Upper lobe of left lung (tissue), 6 donors: ENCODE data around the gene PRKD1. TPM values are rescaled to one million over a fixed set of nuclear protein-coding genes. Genes with fewer than 3 reads are reported as not detected.

Experiments
- ATAC-seq, 2 donors: fragments of 200-7000 bp; cut with Tn5 transposase; one replicate each; pipeline ENCODE4 v1.9.1; 2022; ENCODE audit warnings: mild to moderate bottlenecking in 2 of 2, moderate library complexity in 2 of 2; ENCODE audit not compliant: low FRiP score in 2 of 2
- DNase-seq, 2 donors: peaks; one replicate each; pipeline ENCODE4 v3.0.0-alpha.2; 2019 to 2020
- H3K27ac ChIP-seq, 4 donors: fragments of 200-600 bp; sonication (generic); one replicate each; pipeline ENCODE4 v1.5.1; 2016 to 2019
- H3K27me3 ChIP-seq, 4 donors: fragments of 200-600 bp; sonication (generic); one replicate each; pipeline ENCODE4 v1.5.1; 2017 to 2019
- H3K36me3 ChIP-seq, 4 donors: fragments of 200-600 bp; sonication (generic); one replicate each; pipeline ENCODE4 v1.5.1; 2016 to 2019
- H3K4me1 ChIP-seq, 4 donors: fragments of 200-600 bp; sonication (generic); one replicate each; pipeline ENCODE4 v1.5.1; 2018 to 2019
- H3K4me3 ChIP-seq, 4 donors: fragments of 200-600 bp; sonication (generic); one replicate each; pipeline ENCODE4 v1.5.1; 2017 to 2019; ENCODE audit warnings: mild to moderate bottlenecking in 2 of 4, moderate library complexity in 1 of 4
- H3K9me3 ChIP-seq, 4 donors: fragments of 200-600 bp; sonication (generic); one replicate each; pipeline ENCODE4 v1.5.1; 2018 to 2019
- CTCF ChIP-seq, 6 experiments: fragments of 450-650 bp in 4 of 6; fragments of 200-600 bp in 2 of 6; sonication (generic) in 2 of 6; IDR thresholded peaks; one replicate each; pipeline ENCODE4 v1.5.1; 2016 to 2019; ENCODE audit warnings: antibody characterized with exemption in 6 of 6
- EP300 ChIP-seq, 4 donors: sonication (generic); formaldehyde crosslinking; IDR thresholded peaks; one replicate each; pipeline ENCODE4 v1.5.1; 2017; ENCODE audit warnings: antibody characterized with exemption in 4 of 4, control low read depth in 2 of 4
- POLR2A ChIP-seq, 4 donors: fragments of 450-650 bp; IDR thresholded peaks; one replicate each; pipeline ENCODE4 v1.5.1; 2016 to 2017; ENCODE audit warnings: antibody characterized with exemption in 4 of 4, mild to moderate bottlenecking in 2 of 4
- POLR2AphosphoS5 ChIP-seq, 2 donors: sonication (generic); formaldehyde crosslinking; IDR thresholded peaks; one replicate each; pipeline ENCODE4 v1.5.1; 2017; ENCODE audit warnings: antibody characterized with exemption in 2 of 2
- WGBS, 2 donors: methylation state at CpG; one replicate each; pipeline ENCODE4 v1.1.5; 2017 to 2018; 5-methylcytosine and 5-hydroxymethylcytosine counted together
- total RNA-seq, 6 donors: library from RNA; depleted of rRNA in 4 of 6; stranded (reverse); fragments of >200 nt in 4 of 6; gene quantifications; one replicate each; pipeline versions ENCODE4 v1.1.0 to v1.2.1, GENCODE V29; 2016 to 2021
- donor health status: DM: no; HTN: no; CAD: no; lungs with moderate emphysema.
- donor health status: DM: no; HTN: yes; CAD: no; lungs with severe emphysema.

Gene PRKD1
- total RNA-seq, 6 donors from 2014 or later: 12.2 to 32.5 (median 15.2) TPM

DNA sequence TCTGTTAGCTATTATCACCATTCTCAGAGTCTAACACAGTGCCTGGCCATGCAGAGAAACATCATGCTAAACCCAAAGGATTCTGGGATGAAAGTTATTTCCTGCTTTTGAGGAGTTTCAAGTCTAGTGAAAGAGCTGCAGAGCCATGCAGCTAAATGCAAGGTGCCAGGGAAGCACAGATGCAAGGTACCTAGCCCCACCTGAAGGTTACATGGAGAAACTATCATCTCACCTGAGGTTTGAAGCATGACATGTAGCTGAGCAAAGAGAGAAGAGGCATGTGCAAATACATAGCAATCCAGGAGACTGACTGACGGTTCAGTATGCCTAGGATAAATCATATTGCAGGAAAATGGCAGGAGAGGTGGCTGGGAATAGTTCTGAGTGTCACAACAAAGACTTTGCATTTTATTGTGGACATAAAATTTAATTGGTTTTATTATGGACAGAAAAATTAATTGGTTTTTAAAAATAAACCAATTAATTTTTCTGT lies 170.4 kb downstream of the PRKD1 start:
- WGBS, 2 donors: 73 to 87% methylated on average over 1 of the region's 1 CpG
- Histone ChIP-seq H3K4me1 (no peaks in the 10 kb centered on the region), H3K4me3 (no peak overlapping the region), H3K27me3 (no peaks in the 10 kb centered on the region), H3K9me3 (no peaks in the 10 kb centered on the region), H3K27ac (no peak overlapping the region), H3K36me3 (no peaks in the 10 kb centered on the region)
- DNase-seq (no peak), ATAC-seq (no peak)
- no peak for TF ChIP-seq POLR2AphosphoS5 (IDR thresholded peaks at IDR 0.05)
- no peak for TF ChIP-seq EP300 (IDR thresholded peaks at IDR 0.05)
- no peak for TF ChIP-seq CTCF (IDR thresholded peaks at IDR 0.05)
- TF ChIP-seq POLR2A (IDR thresholded peaks at IDR 0.05): no peak

- DNase-seq: no peak
- Histone ChIP-seq H3K27me3 (no peaks in the 10 kb centered on the region), H3K27ac (no peak overlapping the region), H3K4me1 (no peaks in the 10 kb centered on the region), H3K4me3 (no peak overlapping the region), H3K36me3 (no peaks in the 10 kb centered on the region), H3K9me3 (no peaks in the 10 kb centered on the region)
- WGBS, 2 donors: 87 to 92% methylated on average over 1 of the region's 1 CpG
- TF ChIP-seq CTCF (IDR thresholded peaks at IDR 0.05): no peak
- no peak for TF ChIP-seq EP300 (IDR thresholded peaks at IDR 0.05)
- TF ChIP-seq POLR2AphosphoS5 (IDR thresholded peaks at IDR 0.05): no peak
- TF ChIP-seq POLR2A (IDR thresholded peaks at IDR 0.05): no peak
- ATAC-seq: no peak
These were observed 171.6 kb downstream of the PRKD1 start for GRCh38 chr14:29756019-29756385.

DNA sequence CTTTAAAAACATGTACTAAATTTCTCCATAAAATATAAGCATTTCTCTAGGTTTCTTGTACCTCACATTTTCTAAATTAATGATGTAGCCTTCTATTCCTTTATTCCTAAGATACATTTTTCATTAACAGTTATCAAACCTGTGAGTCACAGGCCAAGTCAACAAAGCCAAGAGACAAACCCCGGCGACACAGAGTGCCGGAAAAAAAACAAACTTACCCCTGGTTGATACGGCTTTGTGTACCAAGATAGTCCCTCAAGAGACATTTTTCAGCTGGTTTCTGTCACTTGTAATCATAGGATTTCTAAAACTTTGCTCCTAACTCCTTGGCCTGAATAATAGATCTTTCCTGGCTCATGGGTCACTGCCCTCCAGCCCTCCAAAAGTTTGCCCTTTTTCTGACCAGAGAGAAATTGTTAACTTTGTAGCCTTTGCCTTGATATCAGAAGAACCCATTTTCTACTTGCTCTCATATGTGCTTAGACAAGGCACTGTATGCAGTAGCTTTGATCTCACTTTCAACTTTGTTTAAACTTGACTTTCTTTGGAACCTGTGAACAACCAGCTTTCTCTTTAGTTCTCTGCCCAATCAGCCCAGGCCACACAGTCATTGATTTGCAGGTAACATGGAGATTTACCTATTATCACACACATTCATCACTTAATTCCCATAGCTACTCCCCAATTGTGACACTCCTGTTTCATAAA lies 172.2 kb downstream of the PRKD1 start:
- H3K9me3 ChIP-seq: no peaks in the 10 kb centered on the region
- H3K36me3 ChIP-seq: no peaks in the 10 kb centered on the region
- H3K4me3 ChIP-seq: no peak overlapping the region
- no peaks in the 10 kb centered on the region for H3K4me1 ChIP-seq
- WGBS, 2 donors: 51 to 79% methylated on average over 4 of the region's 4 CpGs
- ATAC-seq: no peak
- TF ChIP-seq POLR2A (IDR thresholded peaks at IDR 0.05) (no peak), EP300 (IDR thresholded peaks at IDR 0.05) (no peak), POLR2AphosphoS5 (IDR thresholded peaks at IDR 0.05) (no peak), CTCF (IDR thresholded peaks at IDR 0.05) (no peak)
- H3K27ac ChIP-seq: no peak overlapping the region
- H3K27me3 ChIP-seq: no peaks in the 10 kb centered on the region
- DNase-seq: no peak

- no peaks in the 10 kb centered on the region for H3K36me3 ChIP-seq
- no peaks in the 10 kb centered on the region for H3K27me3 ChIP-seq
- H3K4me1 ChIP-seq: no peaks in the 10 kb centered on the region
- no peak for TF ChIP-seq POLR2A (IDR thresholded peaks at IDR 0.05)
- no peak for TF ChIP-seq CTCF (IDR thresholded peaks at IDR 0.05)
- TF ChIP-seq POLR2AphosphoS5 (IDR thresholded peaks at IDR 0.05): no peak
- TF ChIP-seq EP300 (IDR thresholded peaks at IDR 0.05): no peak
- no peak overlapping the region for H3K4me3 ChIP-seq
- H3K9me3 ChIP-seq: no peaks in the 10 kb centered on the region
- ATAC-seq (no peak), DNase-seq (no peak)
- WGBS, 2 donors: 32 to 90% methylated on average over 1 of the region's 1 CpG
- H3K27ac ChIP-seq: no peak overlapping the region
These were observed 173.5 kb downstream of the PRKD1 start for GRCh38 chr14:29754134-29754533.
